Left forelimb (tissue), 1 donor: ENCODE measurements around the gene PXMP2.
"Not testable (repeated sequence)": the region's sequence is repeated elsewhere in the genome, so short reads cannot be mapped to it uniquely, and the experiment has no call there.

Source experiments
- DNase-seq: peaks from one replicate; pipeline ENCODE4 v3.0.0-alpha.2; 2018; ENCODE audit warnings: low spot score

PXMP2 gene

DNA sequence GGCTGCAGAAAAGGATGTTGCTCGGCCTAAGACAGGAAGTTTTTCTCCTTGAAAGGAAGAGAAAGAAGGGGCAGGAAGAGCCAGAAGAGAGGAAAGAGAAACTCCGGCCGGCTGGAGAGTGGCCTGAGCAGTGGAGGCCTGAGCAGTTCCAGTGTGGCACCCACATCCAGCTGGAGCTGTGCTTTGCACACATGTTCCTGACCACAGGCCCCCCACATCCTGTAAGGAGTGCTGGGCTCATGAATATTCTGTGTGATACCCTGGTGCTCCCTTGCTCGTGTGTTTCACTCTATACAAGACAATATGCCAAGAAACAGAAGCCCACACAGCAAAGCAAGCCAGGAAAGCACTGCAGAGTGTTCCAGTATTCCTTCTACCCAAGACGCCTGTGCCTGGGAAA lies 27.3 kb upstream of the PXMP2 start:
- no peak for DNase-seq

- no peak for DNase-seq
Observed at GRCh38 chr12:132660996-132661395, 26.4 kb upstream of the PXMP2 start.

DNA sequence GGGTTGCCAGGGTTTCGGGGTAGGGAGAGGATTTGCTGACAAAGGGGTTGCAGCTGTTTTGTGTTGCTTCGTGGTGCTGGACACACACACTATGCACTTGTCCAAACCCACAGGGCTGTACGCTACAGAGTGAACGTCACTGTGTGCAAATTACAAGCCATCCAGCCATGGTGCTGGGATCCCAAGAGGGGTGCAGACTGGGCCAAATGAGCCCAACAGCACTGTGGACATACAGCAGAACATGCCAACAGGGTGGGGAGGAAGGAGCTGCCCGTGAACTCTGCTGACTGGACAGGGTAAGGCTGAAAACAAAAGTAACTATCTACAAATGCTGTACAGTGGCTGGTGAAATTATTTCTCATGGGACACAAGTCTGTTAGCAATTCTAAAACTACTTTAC lies 25.4 kb upstream of the PXMP2 start:
- no peak for DNase-seq

DNA sequence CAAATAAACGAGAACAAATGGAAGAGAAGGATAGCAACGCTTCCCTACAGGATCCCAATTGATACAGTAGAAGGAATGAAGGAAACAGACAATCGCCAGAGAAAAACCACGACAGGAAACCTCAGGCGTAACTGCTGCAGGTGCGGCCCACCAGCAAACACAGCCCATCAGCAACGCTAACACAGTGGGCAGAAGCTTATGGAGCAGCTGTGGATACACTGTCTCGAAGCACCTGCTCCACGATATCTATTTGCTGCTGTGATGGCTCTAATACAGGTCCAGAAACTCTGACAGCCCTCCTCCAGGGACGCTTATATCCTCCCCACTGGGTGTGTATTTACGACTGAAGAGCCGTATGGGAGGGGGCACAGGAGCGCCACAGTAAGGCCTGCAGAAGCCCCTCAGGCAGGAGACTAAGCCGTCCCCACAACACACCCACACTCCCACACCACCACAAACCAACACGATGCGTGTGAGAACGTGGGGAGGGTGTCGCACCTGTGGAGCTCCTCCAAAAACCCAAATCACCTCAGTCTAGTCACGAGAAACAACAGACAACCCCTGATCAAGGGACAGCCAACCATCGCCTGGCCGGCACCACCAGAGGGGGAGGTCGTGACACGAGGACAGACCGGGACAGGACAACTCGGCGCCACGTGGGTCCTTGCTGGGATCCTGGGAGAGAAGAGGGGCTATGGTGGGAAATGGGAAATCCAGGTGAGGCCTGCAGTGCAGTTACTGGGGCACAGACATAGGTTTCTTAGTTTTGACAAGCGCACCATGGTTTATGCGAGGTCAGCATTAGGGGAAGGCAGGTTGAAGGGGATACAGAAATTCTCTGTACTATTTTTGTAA lies 24.3 kb upstream of the PXMP2 start:
- no peak for DNase-seq

DNA sequence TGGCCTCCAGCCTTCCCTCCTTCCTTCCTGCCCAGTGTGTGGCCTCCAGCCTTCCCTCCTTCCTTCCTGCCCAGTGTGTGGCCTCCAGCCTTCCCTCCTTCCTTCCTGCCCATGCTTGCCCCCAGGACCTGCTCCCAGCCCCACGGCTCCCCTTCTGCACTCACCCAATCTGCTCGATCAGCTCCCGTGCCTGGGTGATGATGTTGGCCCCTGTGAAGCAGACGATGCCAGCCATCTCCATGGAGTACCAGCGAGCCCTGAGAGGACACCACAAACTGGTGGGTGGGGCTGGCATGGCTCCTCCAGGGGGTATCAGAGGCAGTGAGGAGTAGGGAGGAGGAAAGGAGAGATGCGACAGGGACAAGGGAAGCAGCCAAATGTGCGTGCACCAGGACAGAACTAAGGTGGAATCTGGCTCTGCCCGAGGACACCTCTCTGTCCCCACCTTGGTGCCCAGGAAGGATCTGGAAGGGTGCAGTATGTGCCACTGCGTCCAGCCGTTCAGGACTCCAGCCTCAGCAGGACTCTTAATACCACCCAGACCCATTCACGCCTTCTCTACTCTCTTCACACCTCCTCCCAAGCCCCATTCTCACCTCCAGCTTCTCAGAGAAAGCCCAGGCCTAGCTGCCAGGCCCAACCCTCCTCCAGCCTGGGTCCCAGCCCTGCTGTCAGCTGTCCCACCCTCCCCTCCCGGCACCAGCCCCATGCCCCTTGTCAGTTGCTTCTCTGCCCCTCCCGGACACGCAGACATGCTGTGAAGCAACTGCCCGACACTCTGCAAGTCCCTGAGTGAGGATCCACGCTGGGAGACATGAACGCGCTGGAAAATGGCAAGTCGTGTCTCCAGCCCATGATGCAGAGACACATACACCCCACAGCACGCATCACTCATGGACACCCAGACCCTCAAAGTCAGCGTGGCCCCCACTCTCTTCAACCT lies 22.9 kb upstream of the PXMP2 start:
- DNase-seq: no peak

GRCh38 chr12:132665149-132665491 lies 22.3 kb upstream of the PXMP2 start:
- DNase-seq: no peak

DNA sequence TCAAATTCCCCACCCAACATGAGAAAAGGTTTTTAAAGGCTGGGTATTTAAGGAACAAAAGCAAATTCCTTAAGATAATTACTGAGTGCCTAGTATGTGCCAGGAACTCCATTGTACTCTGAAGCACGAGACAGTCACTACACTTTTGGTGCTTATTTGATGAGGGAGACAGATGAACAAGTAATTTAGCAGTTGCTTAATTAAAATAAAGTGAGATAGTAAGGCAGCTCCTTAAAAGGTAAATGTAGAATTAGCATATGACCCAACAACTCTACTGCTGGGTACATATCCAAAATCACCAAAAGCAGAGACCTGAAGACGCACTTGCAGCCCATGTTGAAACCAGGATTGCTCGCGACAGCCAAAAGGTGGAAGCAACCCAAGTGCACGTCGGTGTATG lies 21.6 kb upstream of the PXMP2 start:
- DNase-seq: no peak

DNA sequence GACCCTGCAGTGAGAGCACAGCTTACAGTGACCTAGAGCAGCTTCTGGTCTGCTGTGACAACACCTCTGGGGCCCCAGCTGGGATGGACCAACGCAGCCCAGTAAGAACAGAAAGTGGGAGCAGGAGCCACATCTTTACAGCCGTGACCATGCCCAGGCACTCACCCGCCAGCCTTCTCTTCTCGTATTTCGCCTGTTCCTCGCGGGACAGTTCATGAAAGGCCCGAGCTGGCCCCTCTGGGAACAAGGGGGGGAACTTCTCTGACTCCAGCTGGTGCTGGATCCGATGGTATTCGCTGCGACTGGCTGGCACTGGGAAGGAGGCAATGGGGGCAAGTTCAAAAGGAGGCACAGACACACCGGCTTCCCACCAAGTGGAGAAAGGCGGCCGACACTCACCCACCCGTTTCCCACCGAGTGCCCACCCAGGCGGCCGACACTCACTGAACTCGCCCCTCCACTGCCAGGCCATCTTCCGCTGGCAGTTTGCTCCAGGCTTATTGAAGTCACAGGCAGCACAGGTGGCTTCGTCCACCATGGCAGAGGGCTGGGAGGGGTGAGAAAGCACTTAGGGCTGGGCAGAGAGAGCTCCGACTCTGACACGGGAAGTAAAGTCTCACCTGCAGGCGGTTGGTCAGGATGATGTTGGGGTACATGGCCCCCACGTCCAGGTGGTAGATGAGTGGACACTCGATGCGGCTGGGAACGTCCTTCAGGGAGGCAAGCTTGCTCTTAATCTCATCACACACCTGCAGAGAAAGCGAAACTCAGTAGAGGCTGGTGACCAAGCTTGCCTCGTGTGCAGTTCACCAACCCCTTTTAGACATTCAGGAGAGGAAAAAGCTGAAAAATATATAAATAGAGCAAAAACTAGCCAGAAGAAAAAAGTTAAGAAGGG lies 18.9 kb upstream of the PXMP2 start:
- no peak for DNase-seq

GRCh38 chr12:132669166-132669879 lies 18.1 kb upstream of the PXMP2 start:
- DNase-seq: no peak

GRCh38 chr12:132672116-132672515 lies 15.3 kb upstream of the PXMP2 start:
- DNase-seq: no peak

DNA sequence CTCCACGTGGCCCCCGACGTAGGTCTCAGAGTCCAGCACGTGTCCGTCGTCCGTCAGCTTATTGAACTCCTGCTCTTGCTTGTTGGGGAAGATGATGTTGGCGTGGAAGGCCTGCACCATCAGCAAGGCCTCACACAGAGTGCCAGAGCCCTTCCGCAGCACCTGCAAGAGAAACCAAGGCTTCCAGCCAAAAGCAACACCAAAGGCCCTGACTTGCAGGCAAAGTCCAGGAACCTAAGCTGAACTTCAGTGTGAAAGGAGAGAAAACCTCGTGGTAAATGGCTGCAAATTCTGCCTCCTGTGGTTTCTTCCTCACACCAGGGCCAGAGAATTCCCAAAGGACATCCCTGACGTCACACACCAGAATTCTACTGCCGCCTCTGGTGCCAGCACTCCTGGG lies 14.7 kb upstream of the PXMP2 start:
- no peak for DNase-seq

DNA sequence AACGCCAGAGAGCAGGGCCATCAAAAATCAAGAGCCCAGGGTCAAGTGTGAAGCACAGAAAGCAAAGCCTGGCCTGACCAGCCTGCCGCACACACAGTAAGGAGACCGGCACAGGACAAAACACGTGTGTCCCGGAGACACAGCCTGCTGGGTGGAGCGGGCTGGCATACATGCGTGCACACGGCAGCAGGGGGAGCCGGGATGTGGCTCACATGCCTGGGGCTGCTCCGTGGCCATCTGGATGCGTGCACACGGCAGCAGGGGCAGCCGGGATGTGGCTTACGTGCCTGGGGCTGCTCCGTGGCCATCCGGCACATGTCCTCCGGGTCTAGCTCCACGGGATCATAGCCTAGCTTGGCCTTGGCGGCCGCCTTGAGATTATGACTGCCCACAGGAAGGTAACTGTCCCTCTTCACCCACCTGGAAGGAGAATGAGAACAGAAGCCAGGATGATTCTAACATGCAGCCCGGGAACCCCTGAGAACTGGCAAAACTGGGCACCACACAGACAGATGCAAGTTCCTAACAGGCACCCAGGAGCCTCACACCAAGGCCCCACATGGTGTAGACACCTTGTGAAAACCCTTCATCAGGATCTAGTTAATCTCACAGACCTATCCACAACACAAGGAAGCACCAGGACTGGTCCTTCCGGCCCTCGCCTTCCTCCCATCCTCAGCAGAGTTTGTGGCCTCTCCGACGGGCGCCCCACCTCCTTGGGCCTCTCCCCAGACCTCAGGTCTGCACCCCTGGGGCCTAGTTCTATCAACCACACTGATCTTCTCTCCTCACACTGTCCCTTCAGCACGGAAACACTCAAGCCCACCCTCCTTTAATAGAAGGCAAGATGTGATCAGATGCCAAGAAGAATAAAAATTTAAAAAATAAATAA lies 13.9 kb upstream of the PXMP2 start:
- DNase-seq: no peak

- DNase-seq: no peak
Observed at GRCh38 chr12:132674561-132674960, 12.8 kb upstream of the PXMP2 start.

- no peak for DNase-seq
Observed at GRCh38 chr12:132675757-132676432, 11.5 kb upstream of the PXMP2 start.

DNA sequence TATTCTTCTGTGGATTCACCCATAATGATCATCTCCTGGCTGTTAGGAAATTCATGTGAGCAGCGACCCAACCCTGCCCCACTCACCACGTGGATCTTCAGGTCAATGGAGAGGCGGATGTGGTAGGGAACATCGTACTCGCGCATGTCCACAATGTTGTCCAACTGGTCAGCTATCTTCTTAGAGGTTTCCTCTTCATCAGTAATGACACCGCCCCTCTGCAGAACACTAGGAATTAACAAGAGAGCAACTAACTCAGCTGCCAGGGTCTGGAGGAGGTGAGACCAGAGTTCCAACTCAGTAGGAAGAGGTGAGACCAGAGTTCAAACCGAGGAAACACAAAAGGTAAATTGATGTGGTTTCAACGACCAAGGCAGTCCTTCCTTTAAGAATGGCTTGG lies 9.9 kb upstream of the PXMP2 start:
- DNase-seq: no peak

- DNase-seq: no peak
Observed at GRCh38 chr12:132685400-132685799, 2.0 kb upstream of the PXMP2 start.

DNA sequence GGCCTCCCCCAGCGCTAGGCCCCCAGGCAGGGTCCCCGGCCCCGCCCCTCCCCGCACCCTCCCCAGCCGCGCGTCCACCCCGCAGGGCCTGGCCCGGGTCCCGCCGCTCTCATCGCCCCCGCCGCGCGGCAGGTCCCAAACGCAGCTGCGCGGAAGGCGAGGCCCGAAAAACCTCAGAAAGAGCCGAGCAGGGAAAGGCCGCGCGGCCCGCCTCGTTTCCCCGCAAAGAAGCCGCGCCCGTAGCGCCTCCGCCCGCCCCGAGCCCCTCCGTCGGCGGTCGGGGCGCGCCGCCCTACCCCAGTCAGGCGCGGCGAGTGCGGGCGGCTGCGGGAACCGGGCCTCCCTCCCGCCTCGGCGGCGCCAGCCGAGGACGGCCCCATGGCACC lies 569 bp upstream of the PXMP2 start:
- peak; percentile 73 for DNase-seq

- DNase-seq: no peak
Observed at GRCh38 chr12:132689227-132689626, 1.8 kb downstream of the PXMP2 start.

DNA sequence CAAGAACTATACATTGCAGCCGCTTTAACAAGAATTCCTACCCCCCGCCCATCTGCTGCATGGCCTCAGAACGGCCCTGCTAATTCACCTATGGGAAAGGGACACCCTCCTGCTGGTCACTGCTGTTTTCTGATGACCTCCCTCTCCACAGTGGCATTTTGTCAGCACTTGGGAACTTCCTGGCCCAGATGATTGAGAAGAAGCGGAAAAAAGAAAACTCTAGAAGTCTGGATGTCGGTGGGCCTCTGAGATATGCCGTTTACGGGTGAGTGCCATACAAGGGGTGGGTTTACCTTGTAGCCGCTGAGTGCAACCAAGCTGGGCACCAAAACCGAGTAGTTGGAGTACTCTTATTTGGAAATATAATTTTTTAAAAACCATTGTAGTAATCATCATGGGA lies 2.7 kb downstream of the PXMP2 start:
- DNase-seq: no peak

DNA sequence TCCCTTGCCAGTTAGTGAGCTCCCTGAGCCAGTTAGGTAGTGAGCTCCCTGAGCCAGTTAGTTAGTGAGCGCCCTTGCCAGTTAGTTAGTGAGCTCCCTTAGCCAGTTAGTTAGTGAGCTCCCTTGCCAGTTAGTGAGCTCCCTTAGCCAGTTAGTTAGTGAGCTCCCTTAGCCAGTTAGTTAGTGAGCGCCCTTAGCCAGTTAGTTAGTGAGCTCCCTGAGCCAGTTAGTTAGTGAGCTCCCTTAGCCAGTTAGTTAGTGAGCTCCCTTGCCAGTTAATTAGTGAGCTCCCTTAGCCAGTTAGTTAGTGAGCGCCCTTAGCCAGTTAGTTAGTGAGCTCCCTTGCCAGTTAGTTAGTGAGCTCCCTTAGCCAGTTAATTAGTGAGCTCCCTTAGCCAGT lies 4.6 kb downstream of the PXMP2 start:
- not testable (repeated sequence) for DNase-seq
